Measurements from ENCODE around the gene DNAJB6. TPM values are rescaled to one million over a fixed set of nuclear protein-coding genes. Genes with fewer than 3 reads are reported as not detected.

The DNAJB6 gene
- total and polyA plus RNA-seq, 2 donors (not counting 3 experiments of a cell fraction or from before 2014, with no cell fraction given) = 69.6 to 135 TPM

DNA sequence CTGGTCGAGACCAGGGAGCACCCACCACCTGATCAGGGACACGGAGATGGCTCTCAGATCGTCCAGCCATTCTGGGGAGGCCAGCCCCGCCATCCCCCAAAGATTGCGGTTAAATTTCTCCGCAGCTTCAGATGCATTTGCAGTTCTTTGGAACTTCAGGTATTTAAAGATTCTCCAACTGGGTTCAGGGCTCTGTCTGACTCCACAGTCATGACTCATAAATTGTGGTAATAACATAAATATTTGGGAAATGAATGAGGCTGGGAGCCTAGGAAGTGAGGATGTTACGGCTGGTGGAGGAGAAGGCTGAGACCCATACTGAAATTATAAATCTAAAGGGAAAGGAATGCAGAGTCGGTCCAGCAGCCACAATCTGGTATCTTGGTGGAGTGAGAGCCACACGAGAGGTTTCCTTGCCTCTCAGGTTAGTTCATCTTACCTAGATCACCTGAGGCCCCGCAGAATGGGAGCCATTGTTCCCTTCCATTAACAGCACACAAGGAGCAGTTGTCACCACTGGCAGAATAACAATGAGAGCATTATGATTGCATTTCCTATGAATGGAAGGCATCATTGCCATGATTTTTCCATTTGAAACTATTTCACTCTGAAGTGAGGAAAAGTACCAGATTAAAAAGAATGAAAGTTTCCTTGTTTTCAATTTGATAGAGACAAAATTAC lies 26.7 kb upstream of the DNAJB6 start:
- H3K4me3 ChIP-seq (replicated peaks in 1 of 3; ENCODE audit: insufficient read depth in 1 of 3, low read depth in 1 of 3, low read length in 3 of 3) = no peak overlapping the region
- POLR2A ChIA-PET = no interaction called here
- H3K36me3 ChIP-seq (ENCODE audit: control insufficient read depth in 2 of 2, extremely low read depth in 1 of 2, insufficient read depth in 2 of 2, low read length in 2 of 2) = no peaks in the 10 kb centered on the region
- no peaks in the 10 kb centered on the region for H3K9me3 ChIP-seq (replicated peaks; ENCODE audit: control insufficient read depth, insufficient read depth, low read length)
- no peaks in the 10 kb centered on the region for H3K79me2 ChIP-seq (ENCODE audit: control insufficient read depth, insufficient read depth, low read length)
- peak overlapping the region; percentile 52 for H3K27ac ChIP-seq (ENCODE audit: insufficient read depth, low read depth, low read length)
- no peaks in the 10 kb centered on the region for H3K27me3 ChIP-seq (ENCODE audit: control insufficient read depth in 2 of 2, insufficient read depth in 2 of 2, low read length in 2 of 2)
- H4K20me1 ChIP-seq (replicated peaks; ENCODE audit: control insufficient read depth, extremely low read depth, insufficient read depth, low read length) = no peaks in the 10 kb centered on the region
- peaks cover 13% of the 10 kb centered on the region for H3K4me1 ChIP-seq (ENCODE audit: control insufficient read depth, extremely low read depth, insufficient read depth, low read length)
- peak overlapping the region; percentile 88 for H2AFZ ChIP-seq (ENCODE audit: low read depth, low read length)
- intact Hi-C loops (cut with micrococcal nuclease) (loop anchor here (2.0 kb wide), 1 partner anchor 27 kb away; the partner anchor contains the start of gene DNAJB6), dilution Hi-C loops (cut with MboI; ENCODE audit: extremely low pct_ligation_motif_present, low sequenced_read_pairs) (no loop called here)
- peak overlapping the region; percentile 42 for H3K4me2 ChIP-seq (ENCODE audit: insufficient read depth, low read length)
- peak; percentile 67 for FAIRE-seq
- H3K9me1 ChIP-seq (replicated peaks; ENCODE audit: control insufficient read depth, extremely low read depth, insufficient read depth, low read length) = no peaks in the 10 kb centered on the region
- DNase-seq (ENCODE audit: low read depth, low spot score) = peak; percentile 28
- no peak overlapping the region for H3K9ac ChIP-seq (replicated peaks; ENCODE audit: extremely low read depth, insufficient read depth, low read length)
- BruUV-seq (replicated peaks) = no TSS peak
- TF ChIP-seq FOS (IDR thresholded peaks at IDR 0.05; ENCODE audit: borderline replicate concordance, insufficient read depth, low read length) (peak; percentile 67), MYC (IDR thresholded peaks at IDR 0.05; ENCODE audit: low read depth, low read length) (no peak), POLR2A (IDR thresholded peaks at IDR 0.05; ENCODE audit: low read depth, low read length) (no peak), JUN (IDR thresholded peaks at IDR 0.05; ENCODE audit: borderline replicate concordance, insufficient read depth, insufficient read length, low read depth) (no peak)
- TF ChIP-seq, protein P1, sequence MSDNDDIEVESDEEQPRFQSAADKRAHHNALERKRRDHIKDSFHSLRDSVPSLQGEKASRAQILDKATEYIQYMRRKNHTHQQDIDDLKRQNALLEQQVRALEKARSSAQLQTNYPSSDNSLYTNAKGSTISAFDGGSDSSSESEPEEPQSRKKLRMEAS (IDR thresholded peaks at IDR 0.05; ENCODE audit: insufficient read depth, insufficient read length) = no peak
- CTCF ChIA-PET = no interaction called here

DNA sequence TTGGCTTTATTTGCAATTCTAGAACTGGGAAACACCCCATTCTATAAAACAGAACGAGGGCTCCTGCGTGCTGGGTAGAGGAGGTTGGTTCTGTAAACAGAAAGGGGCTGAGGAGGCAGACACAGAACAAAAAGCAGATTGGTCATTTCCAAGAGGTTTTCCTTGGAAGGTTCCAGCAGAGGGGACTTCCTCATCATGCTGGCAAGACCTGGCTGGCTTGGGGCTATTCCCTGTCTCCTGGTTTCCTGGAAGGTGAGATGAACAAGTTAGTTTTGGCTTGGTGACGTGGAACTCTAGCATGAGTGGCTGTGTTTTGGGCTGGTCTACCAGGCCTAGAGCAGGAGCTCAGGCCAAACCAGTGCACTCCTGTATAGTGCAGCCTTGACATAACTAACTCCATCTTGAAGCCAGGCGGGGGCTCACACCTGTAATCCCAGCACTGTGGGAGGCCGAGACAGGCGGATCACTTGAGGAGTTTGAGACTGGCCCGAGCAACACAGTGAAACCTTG lies 26.1 kb upstream of the DNAJB6 start:
- peak overlapping the region; percentile 52 for H3K27ac ChIP-seq (ENCODE audit: insufficient read depth, low read depth, low read length)
- H3K36me3 ChIP-seq (ENCODE audit: control insufficient read depth in 2 of 2, extremely low read depth in 1 of 2, insufficient read depth in 2 of 2, low read length in 2 of 2) = no peaks in the 10 kb centered on the region
- H3K4me1 ChIP-seq (ENCODE audit: control insufficient read depth, extremely low read depth, insufficient read depth, low read length) = peaks cover 13% of the 10 kb centered on the region
- POLR2A ChIA-PET = no interaction called here
- H3K4me2 ChIP-seq (ENCODE audit: insufficient read depth, low read length) = peak overlapping the region; percentile 42
- no peaks in the 10 kb centered on the region for H3K9me3 ChIP-seq (replicated peaks; ENCODE audit: control insufficient read depth, insufficient read depth, low read length)
- no peak for TF ChIP-seq MYC (IDR thresholded peaks at IDR 0.05; ENCODE audit: low read depth, low read length)
- TF ChIP-seq, protein P1 (IDR thresholded peaks at IDR 0.05; ENCODE audit: insufficient read depth, insufficient read length) = no peak
- TF ChIP-seq EZH2 (IDR thresholded peaks at IDR 0.05; ENCODE audit: borderline replicate concordance, low read depth, low read length, severe bottlenecking) = no peak
- TF ChIP-seq, protein P2, sequence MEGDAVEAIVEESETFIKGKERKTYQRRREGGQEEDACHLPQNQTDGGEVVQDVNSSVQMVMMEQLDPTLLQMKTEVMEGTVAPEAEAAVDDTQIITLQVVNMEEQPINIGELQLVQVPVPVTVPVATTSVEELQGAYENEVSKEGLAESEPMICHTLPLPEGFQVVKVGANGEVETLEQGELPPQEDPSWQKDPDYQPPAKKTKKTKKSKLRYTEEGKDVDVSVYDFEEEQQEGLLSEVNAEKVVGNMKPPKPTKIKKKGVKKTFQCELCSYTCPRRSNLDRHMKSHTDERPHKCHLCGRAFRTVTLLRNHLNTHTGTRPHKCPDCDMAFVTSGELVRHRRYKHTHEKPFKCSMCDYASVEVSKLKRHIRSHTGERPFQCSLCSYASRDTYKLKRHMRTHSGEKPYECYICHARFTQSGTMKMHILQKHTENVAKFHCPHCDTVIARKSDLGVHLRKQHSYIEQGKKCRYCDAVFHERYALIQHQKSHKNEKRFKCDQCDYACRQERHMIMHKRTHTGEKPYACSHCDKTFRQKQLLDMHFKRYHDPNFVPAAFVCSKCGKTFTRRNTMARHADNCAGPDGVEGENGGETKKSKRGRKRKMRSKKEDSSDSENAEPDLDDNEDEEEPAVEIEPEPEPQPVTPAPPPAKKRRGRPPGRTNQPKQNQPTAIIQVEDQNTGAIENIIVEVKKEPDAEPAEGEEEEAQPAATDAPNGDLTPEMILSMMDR (IDR thresholded peaks at IDR 0.05; ENCODE audit: extremely low read depth in 1 of 2, insufficient read depth in 1 of 2, low read depth in 1 of 2, low read length in 2 of 2) = no peak
- TF ChIP-seq POLR2A (IDR thresholded peaks at IDR 0.05; ENCODE audit: low read depth, low read length) = no peak
- TF ChIP-seq GATA2 (IDR thresholded peaks at IDR 0.05; ENCODE audit: insufficient read depth, insufficient read length, low read depth, low read length) = no peak
- no peak for TF ChIP-seq FOS (IDR thresholded peaks at IDR 0.05; ENCODE audit: borderline replicate concordance, insufficient read depth, low read length)
- no peak for TF ChIP-seq POLR2AphosphoS5 (IDR thresholded peaks at IDR 0.05; ENCODE audit: insufficient read depth, low read depth, low read length)
- TF ChIP-seq JUN (IDR thresholded peaks at IDR 0.05; ENCODE audit: borderline replicate concordance, insufficient read depth, insufficient read length, low read depth) = no peak
- no peaks in the 10 kb centered on the region for H3K79me2 ChIP-seq (ENCODE audit: control insufficient read depth, insufficient read depth, low read length)
- FAIRE-seq (peak; percentile 21), DNase-seq (ENCODE audit: low read depth, low spot score) (no peak)
- no peaks in the 10 kb centered on the region for H3K27me3 ChIP-seq (ENCODE audit: control insufficient read depth in 2 of 2, insufficient read depth in 2 of 2, low read length in 2 of 2)
- H3K9me1 ChIP-seq (replicated peaks; ENCODE audit: control insufficient read depth, extremely low read depth, insufficient read depth, low read length) = no peaks in the 10 kb centered on the region
- dilution Hi-C loops (cut with MboI; ENCODE audit: extremely low pct_ligation_motif_present, low sequenced_read_pairs) (no loop called here), intact Hi-C loops (cut with micrococcal nuclease) (loop anchor here (2.0 kb wide), 1 partner anchor 26 kb away; the partner anchor contains the start of gene DNAJB6)
- peak overlapping the region; percentile 88 for H2AFZ ChIP-seq (ENCODE audit: low read depth, low read length)
- no peaks in the 10 kb centered on the region for H4K20me1 ChIP-seq (replicated peaks; ENCODE audit: control insufficient read depth, extremely low read depth, insufficient read depth, low read length)
- CTCF ChIA-PET = no interaction called here
- no peak overlapping the region for H3K9ac ChIP-seq (replicated peaks; ENCODE audit: extremely low read depth, insufficient read depth, low read length)
- no TSS peak for BruUV-seq (replicated peaks)
- H3K4me3 ChIP-seq (replicated peaks in 1 of 3; ENCODE audit: insufficient read depth in 1 of 3, low read depth in 1 of 3, low read length in 3 of 3) = no peak overlapping the region
